HG03064 (cell line): ENCODE results near the gene NEDD1.
A peak's percentile ranks its signal among the peaks of the same experiment; 100 is the strongest.

ENCODE experiments used
- ATAC-seq: cut with Tn5 transposase; IDR thresholded peaks from one replicate; pipeline ENCODE4 v1.9.1; 2021; ENCODE audit warnings: low read depth; ENCODE audit not compliant: unreplicated experiment

NEDD1 gene

DNA sequence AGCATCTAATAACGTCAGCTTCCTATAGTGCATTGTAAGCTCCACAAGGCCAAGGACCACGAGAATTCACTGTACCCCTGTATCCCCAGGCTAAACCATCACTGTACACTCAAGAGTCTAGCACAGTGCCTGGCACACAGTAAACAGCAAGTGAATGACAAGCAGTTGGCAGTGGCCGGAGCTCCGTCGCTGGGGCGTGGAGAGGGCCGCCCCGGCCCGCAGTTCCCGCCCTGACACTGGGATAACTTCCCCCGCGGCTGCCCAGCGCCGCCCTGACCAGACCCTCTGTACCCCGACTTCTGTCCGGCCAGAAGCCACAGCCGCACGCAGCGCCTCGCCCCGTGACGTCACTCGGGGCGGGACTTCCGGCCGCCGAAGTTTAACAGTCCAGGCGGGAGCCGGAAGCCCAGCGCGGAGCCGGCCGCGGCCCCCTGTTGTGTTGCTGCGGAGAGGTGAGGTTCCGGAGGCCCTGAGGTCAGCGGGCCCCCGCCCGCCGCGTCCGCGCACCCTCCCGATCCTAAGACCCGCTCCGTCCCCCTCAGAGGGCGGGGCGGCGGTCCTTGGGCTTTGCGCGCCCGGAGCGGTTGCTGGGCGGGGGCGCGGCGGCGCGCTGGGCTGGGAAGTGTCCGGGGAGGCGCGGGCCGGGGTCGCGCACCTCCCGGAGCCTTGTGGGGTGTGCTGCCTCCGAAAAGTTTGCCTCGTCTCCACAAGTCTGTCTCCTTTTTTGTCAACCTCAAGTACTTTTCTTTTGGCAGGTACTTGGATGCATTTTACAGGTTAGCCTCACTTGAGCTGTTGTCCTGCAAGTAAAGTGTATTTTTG, at the start of gene NEDD1:
TSS of gene NEDD1 (plus strand) at position 409 of the 822 bp plus-strand sequence. CDS start 2,503 bp downstream, outside the sequence.
- ATAC-seq, result peak; percentile 93

GRCh38 chr12:96858162-96858561, 48.9 kb upstream of the NEDD1 start:
- no peak for ATAC-seq

DNA sequence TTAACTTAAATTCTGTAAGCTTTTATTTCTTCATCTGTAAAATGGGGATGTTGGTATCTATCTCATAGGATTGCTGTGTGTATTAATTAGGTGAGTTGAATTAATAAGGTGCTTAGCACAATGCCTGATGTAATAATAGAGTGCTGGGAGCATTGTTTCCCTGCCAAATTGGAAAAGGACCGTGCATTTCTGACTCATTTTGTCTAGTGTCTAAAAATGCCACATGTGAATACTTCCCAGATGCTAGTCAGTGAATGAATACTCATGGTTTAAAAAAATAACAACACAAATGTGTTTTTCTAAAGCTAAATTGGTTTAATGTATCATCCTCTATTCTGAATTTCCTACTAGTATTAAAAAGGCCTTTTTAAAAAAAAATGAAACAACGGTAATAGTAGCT, 45.4 kb upstream of the NEDD1 start:
- ATAC-seq, result no peak

GRCh38 chr12:96862326-96862725, 44.7 kb upstream of the NEDD1 start:
- ATAC-seq, result no peak

DNA sequence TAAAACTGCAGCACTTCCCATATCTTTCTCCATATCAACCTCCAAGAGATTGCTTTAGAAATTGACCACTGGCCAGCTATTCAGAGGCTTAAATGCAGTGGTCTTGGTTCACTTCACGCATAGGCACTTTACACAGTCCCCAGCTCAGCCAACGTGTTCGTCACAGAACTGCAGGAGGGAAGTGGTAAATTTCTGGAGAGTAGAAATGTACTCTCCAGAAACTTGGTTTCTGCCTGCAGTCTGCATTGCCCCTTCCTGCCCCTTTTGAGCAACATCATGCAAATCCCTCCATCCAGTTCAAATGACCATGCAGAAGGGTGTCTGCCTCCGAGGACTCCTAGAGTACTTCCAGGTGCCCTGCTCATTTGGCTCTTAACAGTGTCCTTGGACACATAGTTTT, 42.7 kb upstream of the NEDD1 start:
- ATAC-seq, result no peak

DNA sequence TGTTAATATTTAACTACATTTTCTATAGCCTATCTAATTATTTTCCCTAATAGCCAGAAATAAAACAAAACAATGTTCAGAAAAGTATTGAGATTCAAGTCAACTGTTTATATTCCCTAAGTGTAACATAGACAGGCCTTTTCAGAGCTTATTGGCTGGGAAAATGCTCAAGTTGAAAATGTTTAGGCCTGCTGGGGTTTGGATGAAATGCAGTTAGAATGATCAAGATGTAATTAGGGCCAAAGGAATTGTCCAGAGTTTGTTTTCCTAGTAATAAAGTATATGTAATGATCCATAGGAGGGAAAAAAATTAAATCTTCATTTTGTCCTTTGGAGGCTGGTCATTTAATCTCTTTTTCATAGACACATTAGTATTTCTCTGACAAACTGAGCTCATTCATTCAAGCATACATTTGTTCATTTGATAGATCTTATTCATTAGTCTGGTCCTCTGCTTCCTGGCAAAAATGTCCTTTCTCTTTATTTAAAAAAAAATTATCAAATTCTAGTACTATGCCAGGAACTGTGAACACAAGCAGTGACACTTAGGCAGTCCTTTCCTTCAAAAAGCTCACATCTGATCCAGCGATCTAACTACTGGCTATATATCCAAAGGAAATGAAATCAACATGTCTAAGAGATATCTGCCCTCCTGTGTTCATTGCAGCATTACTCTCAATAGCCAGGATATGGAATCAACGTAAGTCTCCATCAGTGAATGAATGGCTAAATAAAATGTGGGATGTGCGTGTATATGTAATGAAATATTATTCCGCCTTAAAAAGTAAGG, 40.1 kb upstream of the NEDD1 start:
- ATAC-seq, result no peak

DNA sequence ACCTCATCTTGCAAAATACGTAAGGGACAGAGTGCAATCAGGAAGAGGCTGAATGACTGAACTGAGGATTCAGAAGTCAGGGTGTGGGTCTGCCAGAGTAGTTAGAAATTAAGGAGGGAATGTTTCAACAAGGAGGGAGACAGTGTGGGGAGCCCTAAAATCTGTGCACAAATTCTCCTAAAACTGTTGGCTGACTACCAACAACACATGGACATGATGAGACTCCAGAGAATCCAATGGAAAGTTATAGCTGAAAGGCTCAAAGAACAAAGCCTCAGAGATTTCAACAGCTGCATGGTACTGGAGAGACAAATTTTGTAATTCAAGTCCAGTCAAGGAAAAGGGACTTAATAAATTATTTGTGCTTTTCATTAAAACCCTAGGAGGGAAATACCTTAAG, 36.1 kb upstream of the NEDD1 start:
- ATAC-seq, result no peak

DNA sequence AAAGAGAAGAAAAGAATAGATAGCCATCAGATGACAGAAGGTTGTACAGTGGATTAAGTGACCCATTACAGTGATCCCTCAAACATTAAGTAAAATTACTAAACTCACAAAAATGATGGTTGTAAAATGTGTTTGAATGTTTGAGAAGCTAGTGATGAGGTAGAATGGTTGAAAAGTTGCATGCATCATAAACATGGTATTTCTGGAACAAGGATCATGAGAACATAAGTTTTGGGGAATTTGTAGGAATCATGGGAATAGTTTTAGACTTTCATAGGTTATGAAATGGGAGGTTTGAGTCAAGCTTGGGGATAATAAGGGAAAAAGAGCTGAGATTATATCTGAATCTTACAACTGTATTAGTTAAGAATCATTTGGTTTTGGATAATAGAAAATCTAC, 34.1 kb upstream of the NEDD1 start:
- no peak for ATAC-seq

DNA sequence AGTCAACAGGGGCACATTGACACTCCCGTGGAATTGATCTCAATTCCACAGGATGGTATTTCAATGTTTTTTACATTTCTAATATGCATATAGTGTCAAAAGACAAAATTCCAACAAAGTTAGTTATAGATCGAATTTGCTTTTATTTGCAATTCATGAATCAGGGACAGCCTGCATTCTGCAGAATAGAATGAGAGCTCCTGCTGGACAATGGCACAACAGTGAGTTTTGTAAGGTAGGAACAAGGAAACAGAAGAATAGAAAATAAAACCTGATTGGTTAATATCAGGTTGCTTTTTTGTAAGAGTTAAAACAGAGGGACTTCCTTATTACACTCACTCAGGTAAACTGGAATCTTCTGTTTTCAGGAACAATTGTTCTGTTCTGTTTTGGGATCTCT, 32.8 kb upstream of the NEDD1 start:
- no peak for ATAC-seq

- no peak for ATAC-seq
Observed at GRCh38 chr12:96876966-96877365, 30.1 kb upstream of the NEDD1 start.

DNA sequence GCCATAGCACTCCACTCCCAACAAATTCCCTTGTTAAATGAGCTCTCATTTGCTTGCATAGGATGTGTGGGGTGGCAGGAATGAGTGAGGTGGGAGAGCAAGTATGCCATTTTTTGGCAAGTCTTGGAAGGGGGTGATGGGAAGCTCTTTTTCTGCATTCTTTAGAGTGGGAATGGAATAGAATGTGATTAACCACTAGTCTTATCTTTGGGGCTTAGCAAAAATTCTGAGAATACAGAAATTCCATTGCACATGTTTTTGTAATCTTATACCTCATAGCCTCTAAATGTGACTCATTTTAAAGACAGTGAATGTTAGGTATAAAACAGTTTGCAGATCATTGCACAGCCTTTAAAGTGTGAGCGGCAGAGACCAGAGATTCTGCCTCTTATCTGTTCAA, 28.4 kb upstream of the NEDD1 start:
- no peak for ATAC-seq

DNA sequence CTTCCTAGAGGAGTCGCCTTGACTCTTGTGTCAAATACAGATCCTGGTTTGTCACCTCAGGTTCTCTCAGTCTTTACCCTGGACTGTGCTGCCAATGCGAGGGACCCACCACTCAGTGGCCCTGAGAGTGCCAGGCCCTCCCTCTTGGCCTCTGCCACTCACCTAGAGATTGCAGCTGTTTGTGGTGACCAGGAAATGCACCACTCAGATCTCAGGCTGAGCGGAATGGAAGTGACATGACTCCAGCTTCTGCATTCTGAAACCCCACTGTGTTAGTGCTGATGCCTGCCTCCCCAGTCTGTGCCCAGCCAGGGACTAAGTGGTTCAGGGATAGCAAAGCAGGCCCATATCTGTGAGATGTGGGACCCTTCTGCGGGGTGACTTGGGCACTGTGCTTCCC, 27.8 kb upstream of the NEDD1 start:
- ATAC-seq, result no peak

- no peak for ATAC-seq
Observed at GRCh38 chr12:96880220-96880619, 26.8 kb upstream of the NEDD1 start.

- no peak for ATAC-seq
Observed at GRCh38 chr12:96881608-96882007, 25.4 kb upstream of the NEDD1 start.

DNA sequence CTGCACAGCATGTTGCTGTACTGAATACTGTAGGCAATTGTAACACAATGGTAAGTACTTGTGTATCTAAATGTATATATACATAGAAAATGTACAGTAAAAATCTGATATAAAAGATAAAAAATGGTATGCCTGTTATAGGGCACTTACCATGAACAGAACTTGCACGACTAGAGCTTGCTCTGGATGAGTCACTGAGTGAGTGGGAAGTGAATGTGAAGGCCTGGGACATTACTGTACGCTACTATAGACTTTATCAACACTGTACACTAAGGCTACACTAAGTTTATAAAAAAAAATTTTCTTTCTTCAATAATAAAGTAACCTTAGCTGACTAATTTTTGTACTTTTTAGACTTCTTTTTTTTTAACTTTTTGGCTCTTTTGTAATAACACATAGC, 24.2 kb upstream of the NEDD1 start:
- no peak for ATAC-seq

DNA sequence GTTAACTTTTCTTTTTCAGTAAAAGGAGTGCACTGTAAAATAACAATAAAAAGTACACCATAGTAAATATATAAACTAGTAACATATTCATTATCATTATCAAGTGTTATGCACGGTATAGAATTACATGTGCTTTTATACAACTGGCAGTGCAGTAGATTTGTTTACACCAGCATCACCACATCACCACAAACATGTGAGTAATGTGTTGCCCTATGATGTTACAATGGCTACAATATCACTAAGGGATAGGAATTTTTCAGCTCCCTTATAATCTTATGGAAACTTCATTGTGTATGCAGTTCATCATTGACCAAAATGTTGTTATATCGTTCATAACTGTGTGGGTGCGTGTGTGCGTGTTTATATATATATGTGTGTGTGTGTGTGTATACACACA, 23.5 kb upstream of the NEDD1 start:
- ATAC-seq, result no peak

GRCh38 chr12:96886998-96887677, 19.9 kb upstream of the NEDD1 start:
- ATAC-seq, result no peak

DNA sequence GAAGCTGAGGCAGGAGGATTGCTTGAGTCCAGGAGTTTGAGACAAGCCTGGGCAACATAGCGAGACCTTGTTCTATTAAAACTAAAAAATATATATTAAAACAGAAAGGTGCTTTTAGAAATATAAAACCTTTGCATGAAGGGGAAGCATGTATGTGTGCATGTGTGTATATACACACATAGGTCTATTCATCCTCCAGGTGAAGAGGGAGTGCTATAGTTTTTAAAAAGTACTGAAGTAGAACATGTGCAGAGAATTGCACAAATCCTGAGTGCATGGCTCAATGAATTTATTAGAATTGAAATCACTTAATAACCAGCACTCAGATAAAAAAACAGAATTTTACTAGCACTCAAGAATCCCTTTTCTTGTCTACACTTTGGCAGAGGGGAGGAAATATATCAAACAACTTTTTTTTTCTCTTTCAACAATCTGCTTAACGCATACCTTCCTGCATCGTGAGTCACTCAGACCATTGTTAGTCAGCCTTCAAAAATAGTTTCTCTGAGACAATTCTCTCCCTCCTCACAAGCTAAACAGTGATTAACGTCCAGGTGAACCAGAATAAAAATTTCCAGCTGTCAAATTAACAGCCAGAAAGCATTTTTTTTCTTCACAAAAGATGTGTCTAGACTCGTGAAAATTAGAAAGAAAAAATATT, 17.7 kb upstream of the NEDD1 start:
- no peak for ATAC-seq

GRCh38 chr12:96890331-96890730, 16.7 kb upstream of the NEDD1 start:
- ATAC-seq, result no peak

GRCh38 chr12:96892104-96892503, 15.0 kb upstream of the NEDD1 start:
- no peak for ATAC-seq

GRCh38 chr12:96897421-96897820, 9.6 kb upstream of the NEDD1 start:
- ATAC-seq, result no peak
